SJSA1 (cell line): Measurements from ENCODE around the gene C1orf226. TPM values are rescaled to one million over a fixed set of nuclear protein-coding genes. Genes with fewer than 3 reads are reported as not detected.
"Not testable (repeated sequence)": the region's sequence is repeated elsewhere in the genome, so short reads cannot be mapped to it uniquely, and the experiment has no call there.

Experiments
- DNase-seq, 2 experiments: peaks; one replicate each; pipeline ENCODE4 v3.0.0-alpha.2; 2015 to 2020; ENCODE audit warnings: low spot score in 2 of 2, low read depth in 1 of 2
- H3K27ac ChIP-seq: fragments of 250-450 bp; sonication (Bioruptor Pico); 2 replicates; pipeline ENCODE4 v1.5.1; 2020; ENCODE audit warnings: mild to moderate bottlenecking, moderate library complexity
- H3K27me3 ChIP-seq: fragments of 250-450 bp; sonication (Bioruptor Pico); replicated peaks from 2 replicates; pipeline ENCODE4 v1.5.1; 2020; ENCODE audit warnings: mild to moderate bottlenecking, moderate library complexity
- H3K36me3 ChIP-seq: fragments of 250-450 bp; sonication (Bioruptor Pico); 2 replicates; pipeline ENCODE4 v1.5.1; 2020; ENCODE audit warnings: mild to moderate bottlenecking
- H3K4me1 ChIP-seq: fragments of 250-450 bp; sonication (Bioruptor Pico); replicated peaks from 2 replicates; pipeline ENCODE4 v1.6.1; 2021; ENCODE audit warnings: mild to moderate bottlenecking
- H3K4me3 ChIP-seq: fragments of 250-450 bp; sonication (Bioruptor Pico); 2 replicates; pipeline ENCODE4 v1.5.1; 2020; ENCODE audit warnings: mild to moderate bottlenecking
- H3K9me3 ChIP-seq: fragments of 250-450 bp; sonication (Bioruptor Pico); replicated peaks from 2 replicates; pipeline ENCODE4 v1.5.1; 2020; ENCODE audit warnings: mild to moderate bottlenecking
- total RNA-seq: library from RNA; depleted of rRNA; stranded (reverse); fragments of >200 nt; shearing (Covaris generic); gene quantifications from 2 replicates; pipeline ENCODE4 v1.2.3, GENCODE V29; 2014; rRNA removed

Gene C1orf226
- 0.37 and 6.0 TPM in 2 replicates for total RNA-seq

GRCh38 chr1:162381383-162381782, at the start of gene C1orf226:
C1orf226 (plus strand) TSS chr1:162381728; CDS start chr1:162381902, 174 bp downstream.
- H3K4me1 ChIP-seq = no peaks in the 10 kb centered on the region
- H3K27me3 ChIP-seq = no peaks in the 10 kb centered on the region
- H3K4me3 ChIP-seq = no peak within 1 kb of the TSS
- no peaks in the 10 kb centered on the region for H3K36me3 ChIP-seq
- H3K9me3 ChIP-seq = no peaks in the 10 kb centered on the region
- no peak within 1 kb of the TSS for H3K27ac ChIP-seq
- peak in 1 of 2 experiments; percentile 14 for DNase-seq

- Histone ChIP-seq H3K27me3 (peaks cover 6% of the 10 kb centered on the region; the same call in 1 of the 2 replicates), H3K4me1 (no peaks in the 10 kb centered on the region), H3K27ac (no peak overlapping the region), H3K9me3 (no peaks in the 10 kb centered on the region), H3K4me3 (no peak overlapping the region), H3K36me3 (no peaks in the 10 kb centered on the region)
- no peak for DNase-seq
These were observed 47.5 kb upstream of the C1orf226 start for GRCh38 chr1:162333991-162334390.

GRCh38 chr1:162335126-162335525, 46.4 kb upstream of the C1orf226 start:
- no peak for DNase-seq
- Histone ChIP-seq H3K27ac (no peak overlapping the region), H3K4me3 (no peak overlapping the region), H3K4me1 (no peaks in the 10 kb centered on the region), H3K27me3 (no peaks in the 10 kb centered on the region), H3K36me3 (no peaks in the 10 kb centered on the region), H3K9me3 (no peaks in the 10 kb centered on the region)

- no peaks in the 10 kb centered on the region for H3K9me3 ChIP-seq
- no peaks in the 10 kb centered on the region for H3K4me1 ChIP-seq
- no peaks in the 10 kb centered on the region for H3K36me3 ChIP-seq
- H3K27me3 ChIP-seq = no peaks in the 10 kb centered on the region; the same call in 1 of the 2 replicates
- no peak for DNase-seq
- no peak overlapping the region for H3K27ac ChIP-seq
- H3K4me3 ChIP-seq = no peak overlapping the region
These were observed 44.8 kb upstream of the C1orf226 start for GRCh38 chr1:162336621-162337285.

- H3K36me3 ChIP-seq = no peaks in the 10 kb centered on the region
- H3K27me3 ChIP-seq = no peaks in the 10 kb centered on the region; the same call in 1 of the 2 replicates
- no peak overlapping the region for H3K4me3 ChIP-seq
- no peaks in the 10 kb centered on the region for H3K9me3 ChIP-seq
- H3K27ac ChIP-seq = no peak overlapping the region
- no peak for DNase-seq
- 0 out of 2 replicates have a peak, but pooled peaks cover 4% of the 10 kb centered on the region for H3K4me1 ChIP-seq
These were observed 39.0 kb upstream of the C1orf226 start for GRCh38 chr1:162342452-162342983.

- H3K4me3 ChIP-seq = no peak overlapping the region
- H3K36me3 ChIP-seq = no peaks in the 10 kb centered on the region
- 0 out of 2 replicates have a peak, but pooled peaks cover 8% of the 10 kb centered on the region for H3K4me1 ChIP-seq
- no peaks in the 10 kb centered on the region; the same call in 1 of the 2 replicates for H3K27me3 ChIP-seq
- no peak for DNase-seq
- H3K9me3 ChIP-seq = no peaks in the 10 kb centered on the region
- H3K27ac ChIP-seq = no peak overlapping the region
These were observed 38.1 kb upstream of the C1orf226 start for GRCh38 chr1:162343470-162343869.

- Histone ChIP-seq H3K27me3 (no peaks in the 10 kb centered on the region), H3K36me3 (no peaks in the 10 kb centered on the region), H3K4me3 (no peak overlapping the region), H3K27ac (no peak overlapping the region), H3K4me1 (peaks cover 36% of the 10 kb centered on the region), H3K9me3 (no peaks in the 10 kb centered on the region)
- no peak for DNase-seq
These were observed 34.2 kb upstream of the C1orf226 start for GRCh38 chr1:162347281-162347680.

GRCh38 chr1:162349635-162350330, 31.7 kb upstream of the C1orf226 start:
- Histone ChIP-seq H3K4me3 (no peak overlapping the region), H3K9me3 (no peaks in the 10 kb centered on the region), H3K27ac (peak overlapping the region; percentile 80), H3K36me3 (no peaks in the 10 kb centered on the region), H3K27me3 (no peaks in the 10 kb centered on the region), H3K4me1 (peaks cover 36% of the 10 kb centered on the region)
- peak; percentile 55 to 91 for DNase-seq

GRCh38 chr1:162351246-162351842, 30.2 kb upstream of the C1orf226 start:
- H3K27me3 ChIP-seq = no peaks in the 10 kb centered on the region
- H3K4me3 ChIP-seq = no peak overlapping the region
- no peaks in the 10 kb centered on the region for H3K9me3 ChIP-seq
- H3K4me1 ChIP-seq = peaks cover 36% of the 10 kb centered on the region
- no peak overlapping the region for H3K27ac ChIP-seq
- H3K36me3 ChIP-seq = no peaks in the 10 kb centered on the region
- no peak for DNase-seq

- not testable (repeated sequence) for DNase-seq, H3K4me3 ChIP-seq, H3K27me3 ChIP-seq, H3K9me3 ChIP-seq, H3K36me3 ChIP-seq, H3K27ac ChIP-seq
- H3K4me1 ChIP-seq = peaks cover 36% of the 10 kb centered on the region
These were observed 29.7 kb upstream of the C1orf226 start for GRCh38 chr1:162351874-162352273.

GRCh38 chr1:162353078-162353477, 28.4 kb upstream of the C1orf226 start:
- no peak overlapping the region for H3K27ac ChIP-seq
- H3K27me3 ChIP-seq = no peaks in the 10 kb centered on the region
- no peak for DNase-seq
- no peak overlapping the region for H3K4me3 ChIP-seq
- no peaks in the 10 kb centered on the region for H3K36me3 ChIP-seq
- H3K9me3 ChIP-seq = no peaks in the 10 kb centered on the region
- H3K4me1 ChIP-seq = peaks cover 28% of the 10 kb centered on the region

GRCh38 chr1:162353702-162354101, 27.8 kb upstream of the C1orf226 start:
- Histone ChIP-seq H3K4me1 (peaks cover 28% of the 10 kb centered on the region), H3K4me3 (no peak overlapping the region), H3K27ac (no peak overlapping the region), H3K27me3 (no peaks in the 10 kb centered on the region), H3K36me3 (no peaks in the 10 kb centered on the region), H3K9me3 (no peaks in the 10 kb centered on the region)
- no peak for DNase-seq

GRCh38 chr1:162357681-162358266, 23.8 kb upstream of the C1orf226 start:
- Histone ChIP-seq H3K9me3 (no peaks in the 10 kb centered on the region), H3K27ac (no peak overlapping the region), H3K27me3 (no peaks in the 10 kb centered on the region), H3K4me1 (no peaks in the 10 kb centered on the region), H3K4me3 (no peak overlapping the region), H3K36me3 (no peaks in the 10 kb centered on the region)
- no peak for DNase-seq
